HUDEP-2 (cell line): ENCODE measurements around the gene FAM186B.

ENCODE experiments used
- DNase-seq, 76 experiments: peaks; one replicate each; lab custom pipeline; 2025; ENCODE audit not compliant: unreplicated experiment in 76 of 76; lab: John Stamatoyannopoulos, UW

Gene FAM186B

GRCh38 chr12:49540229-49541139 lies 65.0 kb downstream of the FAM186B start:
- no peak for DNase-seq

GRCh38 chr12:49539406-49540228 lies 65.8 kb downstream of the FAM186B start:
- DNase-seq: no peak

GRCh38 chr12:49538510-49539403 lies 66.7 kb downstream of the FAM186B start, which contains the start of gene KCNH3:
Gene KCNH3 (plus strand): TSS chr12:49539030. CDS start chr12:49539417, 387 bp downstream.
- DNase-seq: peak in 71 of 76 experiments; percentile 12 to 88 (median 70)

GRCh38 chr12:49537752-49538509 lies 67.5 kb downstream of the FAM186B start:
- peak in 9 of 76 experiments; percentile 3 to 44 (median 13) for DNase-seq
